Panc1 (cell line): ENCODE measurements around the gene THUMPD3. TPM values are rescaled to one million over a fixed set of nuclear protein-coding genes. Genes with fewer than 3 reads are reported as not detected.
A peak's percentile ranks its signal among the peaks of the same experiment; 100 is the strongest.

ENCODE experiments used
- ATAC-seq: fragments of 200-7000 bp; cut with Tn5 transposase; 2 replicates; pipeline ENCODE4 v1.9.1; 2020; ENCODE audit warnings: mild to moderate bottlenecking, moderate library complexity
- BruUV-seq: library from RNA; stranded (reverse); fragments of 400-500 nt; replicated peaks from 2 replicates; lab custom pipeline; 2021; lab: Mats Ljungman, UMichigan
- CTCF ChIA-PET: fragments of 300-600 bp; sonication (Branson Sonifier 250); formaldehyde crosslinking; loops from one replicate; lab custom pipeline; 2022; ENCODE audit warnings: antibody characterized with exemption; lab: Charles Lee
- POLR2A ChIA-PET: fragments of 300-600 bp; sonication (Branson Sonifier 250); formaldehyde crosslinking; loops from one replicate; lab custom pipeline; 2022; ENCODE audit warnings: antibody characterized with exemption; lab: Charles Lee
- DNase-seq: peaks from one replicate; pipeline ENCODE4 v3.0.0-alpha.2; 2010; ENCODE audit warnings: low read depth, low spot score
- H3K27ac ChIP-seq: 2 replicates; pipeline ENCODE4 v1.5.1; 2011; ENCODE audit warnings: mild to moderate bottlenecking, low read length, inconsistent platforms
- H3K27me3 ChIP-seq: fragments of 200-500 bp; sonication (Bioruptor generic); 2 replicates; pipeline ENCODE4 v1.6.0; 2014; ENCODE audit warnings: low read length, inconsistent platforms; ENCODE audit not compliant: control insufficient read depth, insufficient read depth
- H3K36me3 ChIP-seq: fragments of 200-500 bp; sonication (Bioruptor generic); 2 replicates; pipeline ENCODE4 v1.5.1; 2014; ENCODE audit warnings: inconsistent platforms, mild to moderate bottlenecking, low read length, moderate library complexity; ENCODE audit not compliant: control insufficient read depth, insufficient read depth
- H3K4me1 ChIP-seq: 2 replicates; pipeline ENCODE4 v1.5.1; 2011; ENCODE audit warnings: inconsistent platforms, mild to moderate bottlenecking, low read length, moderate library complexity; ENCODE audit not compliant: control insufficient read depth, insufficient read depth
- H3K4me3 ChIP-seq, 2 experiments: 2 replicates each; pipeline ENCODE4 v1.5.1; 2011 to 2012; ENCODE audit warnings: low read depth in 2 of 2, low read length in 2 of 2, mild to moderate bottlenecking in 2 of 2, inconsistent platforms in 1 of 2, moderate library complexity in 1 of 2
- H3K9me3 ChIP-seq: fragments of 200-500 bp; sonication (Bioruptor generic); 2 replicates; pipeline ENCODE4 v1.5.1; 2014; ENCODE audit warnings: low read depth, mild to moderate bottlenecking, inconsistent platforms, low read length, moderate library complexity; ENCODE audit not compliant: control insufficient read depth, insufficient read depth
- POLR2AphosphoS5 ChIP-seq: IDR thresholded peaks from 2 replicates; pipeline ENCODE4 v1.6.1; 2012; ENCODE audit warnings: mild to moderate bottlenecking, low read depth, low read length, moderate library complexity
- SIN3A ChIP-seq: IDR thresholded peaks from 2 replicates; pipeline ENCODE4 v1.6.1; 2012; ENCODE audit warnings: low read depth, mild to moderate bottlenecking, low read length, moderate library complexity, borderline replicate concordance; ENCODE audit not compliant: insufficient read depth
- TCF7L2 ChIP-seq: IDR thresholded peaks from 2 replicates; pipeline ENCODE4 v1.6.1; 2011; ENCODE audit warnings: mild to moderate bottlenecking, low read depth, low read length, inconsistent platforms
- in situ Hi-C: cut with HindIII; loops from 2 replicates; pipeline ENCODE4 v1.10.0; 2016; ENCODE audit warnings: low sequenced_read_pairs, low pct_unique_long_range_greater_than_20kb
- intact Hi-C: fragments of 100-400 bp; cut with micrococcal nuclease; formaldehyde crosslinking; loops from one replicate; pipeline ENCODE4 v1.10.0; 2022; ENCODE audit not compliant: unreplicated experiment
- total RNA-seq: library from RNA; stranded (reverse); gene quantifications from one replicate; pipeline ENCODE4 v1.2.1, GENCODE V29; 2021; ENCODE audit not compliant: unreplicated experiment
- TF ChIP-seq, protein P1 (sequence below), 2 experiments: IDR thresholded peaks; 2 replicates each; pipeline ENCODE4 v1.6.1; 2011 to 2012; ENCODE audit warnings: low read depth in 2 of 2, control low read depth in 1 of 2, low read length in 1 of 2, mild to moderate bottlenecking in 1 of 2, moderate library complexity in 1 of 2; ENCODE audit not compliant: insufficient read depth in 1 of 2
- TF ChIP-seq, protein P2 (sequence below): fragments of 450-650 bp; IDR thresholded peaks from 2 replicates; pipeline ENCODE4 v1.5.1; 2017; ENCODE audit warnings: mild to moderate bottlenecking

THUMPD3 gene
- total RNA-seq, 1 experiment from 2014 or later: 43.5 TPM

- intact Hi-C loops (no loop called here), in situ Hi-C loops (no loop called here)
- H3K36me3 ChIP-seq: no peaks in the 10 kb centered on the region
- H3K27me3 ChIP-seq: no peaks in the 10 kb centered on the region
- DNase-seq (no peak), ATAC-seq (no peak)
- CTCF ChIA-PET: no interaction called here
- H3K4me1 ChIP-seq: peaks cover 49% of the 10 kb centered on the region
- peak overlapping the region; percentile 41; the same call in 1 of the 2 replicates for H3K27ac ChIP-seq
- POLR2A ChIA-PET: interaction anchor here (1.2 kb wide), 1 partner anchor 43 kb away, joined by 3 read pairs; the partner anchor contains the start of gene THUMPD3
- H3K4me3 ChIP-seq: no peak overlapping the region
- TF ChIP-seq SIN3A (no peak), TCF7L2 (no peak), POLR2AphosphoS5 (no peak)
- TF ChIP-seq, protein P1, sequence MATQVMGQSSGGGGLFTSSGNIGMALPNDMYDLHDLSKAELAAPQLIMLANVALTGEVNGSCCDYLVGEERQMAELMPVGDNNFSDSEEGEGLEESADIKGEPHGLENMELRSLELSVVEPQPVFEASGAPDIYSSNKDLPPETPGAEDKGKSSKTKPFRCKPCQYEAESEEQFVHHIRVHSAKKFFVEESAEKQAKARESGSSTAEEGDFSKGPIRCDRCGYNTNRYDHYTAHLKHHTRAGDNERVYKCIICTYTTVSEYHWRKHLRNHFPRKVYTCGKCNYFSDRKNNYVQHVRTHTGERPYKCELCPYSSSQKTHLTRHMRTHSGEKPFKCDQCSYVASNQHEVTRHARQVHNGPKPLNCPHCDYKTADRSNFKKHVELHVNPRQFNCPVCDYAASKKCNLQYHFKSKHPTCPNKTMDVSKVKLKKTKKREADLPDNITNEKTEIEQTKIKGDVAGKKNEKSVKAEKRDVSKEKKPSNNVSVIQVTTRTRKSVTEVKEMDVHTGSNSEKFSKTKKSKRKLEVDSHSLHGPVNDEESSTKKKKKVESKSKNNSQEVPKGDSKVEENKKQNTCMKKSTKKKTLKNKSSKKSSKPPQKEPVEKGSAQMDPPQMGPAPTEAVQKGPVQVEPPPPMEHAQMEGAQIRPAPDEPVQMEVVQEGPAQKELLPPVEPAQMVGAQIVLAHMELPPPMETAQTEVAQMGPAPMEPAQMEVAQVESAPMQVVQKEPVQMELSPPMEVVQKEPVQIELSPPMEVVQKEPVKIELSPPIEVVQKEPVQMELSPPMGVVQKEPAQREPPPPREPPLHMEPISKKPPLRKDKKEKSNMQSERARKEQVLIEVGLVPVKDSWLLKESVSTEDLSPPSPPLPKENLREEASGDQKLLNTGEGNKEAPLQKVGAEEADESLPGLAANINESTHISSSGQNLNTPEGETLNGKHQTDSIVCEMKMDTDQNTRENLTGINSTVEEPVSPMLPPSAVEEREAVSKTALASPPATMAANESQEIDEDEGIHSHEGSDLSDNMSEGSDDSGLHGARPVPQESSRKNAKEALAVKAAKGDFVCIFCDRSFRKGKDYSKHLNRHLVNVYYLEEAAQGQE (IDR thresholded peaks at IDR 0.05; ENCODE audit: insufficient read depth in 1 of 2, low read depth in 2 of 2, low read length in 1 of 2): no peak
- TF ChIP-seq, protein P2, sequence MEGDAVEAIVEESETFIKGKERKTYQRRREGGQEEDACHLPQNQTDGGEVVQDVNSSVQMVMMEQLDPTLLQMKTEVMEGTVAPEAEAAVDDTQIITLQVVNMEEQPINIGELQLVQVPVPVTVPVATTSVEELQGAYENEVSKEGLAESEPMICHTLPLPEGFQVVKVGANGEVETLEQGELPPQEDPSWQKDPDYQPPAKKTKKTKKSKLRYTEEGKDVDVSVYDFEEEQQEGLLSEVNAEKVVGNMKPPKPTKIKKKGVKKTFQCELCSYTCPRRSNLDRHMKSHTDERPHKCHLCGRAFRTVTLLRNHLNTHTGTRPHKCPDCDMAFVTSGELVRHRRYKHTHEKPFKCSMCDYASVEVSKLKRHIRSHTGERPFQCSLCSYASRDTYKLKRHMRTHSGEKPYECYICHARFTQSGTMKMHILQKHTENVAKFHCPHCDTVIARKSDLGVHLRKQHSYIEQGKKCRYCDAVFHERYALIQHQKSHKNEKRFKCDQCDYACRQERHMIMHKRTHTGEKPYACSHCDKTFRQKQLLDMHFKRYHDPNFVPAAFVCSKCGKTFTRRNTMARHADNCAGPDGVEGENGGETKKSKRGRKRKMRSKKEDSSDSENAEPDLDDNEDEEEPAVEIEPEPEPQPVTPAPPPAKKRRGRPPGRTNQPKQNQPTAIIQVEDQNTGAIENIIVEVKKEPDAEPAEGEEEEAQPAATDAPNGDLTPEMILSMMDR: no peak
- H3K9me3 ChIP-seq: no peaks in the 10 kb centered on the region
- BruUV-seq: no TSS peak
Observed at GRCh38 chr3:9405756-9406155, 42.9 kb downstream of the THUMPD3 start.

GRCh38 chr3:9406856-9407626 is 44.2 kb downstream of the THUMPD3 start:
- intact Hi-C loops: no loop called here
- H3K9me3 ChIP-seq: no peaks in the 10 kb centered on the region
- H3K27me3 ChIP-seq: no peaks in the 10 kb centered on the region
- DNase-seq (no peak), ATAC-seq (no peak)
- ChIA-PET POLR2A (no interaction called here), CTCF (no interaction called here)
- in situ Hi-C loops: no loop called here
- BruUV-seq: no TSS peak
- peaks cover 36% of the 10 kb centered on the region for H3K4me1 ChIP-seq
- TF ChIP-seq TCF7L2 (no peak), POLR2AphosphoS5 (no peak), SIN3A (no peak)
- TF ChIP-seq, protein P1 (IDR thresholded peaks at IDR 0.05; ENCODE audit: insufficient read depth in 1 of 2, low read depth in 2 of 2, low read length in 1 of 2): no peak
- TF ChIP-seq, protein P2: no peak
- H3K27ac ChIP-seq: no peak overlapping the region
- H3K4me3 ChIP-seq: no peak overlapping the region
- no peaks in the 10 kb centered on the region for H3K36me3 ChIP-seq
